Stomach (tissue), 19 donors: Measurements from ENCODE around the gene PAXIP1. TPM values are rescaled to one million over a fixed set of nuclear protein-coding genes. Genes with fewer than 3 reads are reported as not detected.
A peak's percentile ranks its signal among the peaks of the same experiment; 100 is the strongest.

Experiments
- DNase-seq, 2 donors: peaks; one replicate each; pipeline versions ENCODE4 v3.0.0 to v3.0.0-alpha.2; 2013 to 2019
- H3K27ac ChIP-seq, 5 donors: fragments of 200-600 bp in 4 of 5; sonication (generic) in 4 of 5; one replicate each; pipeline ENCODE4 v1.5.1; 2013 to 2019; ENCODE audit warnings: mild to moderate bottlenecking in 1 of 5, moderate library complexity in 1 of 5
- H3K27me3 ChIP-seq, 3 donors: fragments of 200-600 bp; sonication (generic); one replicate each; pipeline ENCODE4 v1.5.1; 2017 to 2019; ENCODE audit warnings: mixed run types in 1 of 3
- H3K36me3 ChIP-seq, 4 donors: fragments of 200-600 bp; sonication (generic); 1 replicate in 3 of 4; 2 replicates in 1 of 4; pipeline ENCODE4 v1.5.1; 2016 to 2019
- H3K4me1 ChIP-seq, 4 donors: fragments of 200-600 bp; sonication (generic); one replicate each; pipeline ENCODE4 v1.5.1; 2016 to 2019
- H3K4me3 ChIP-seq, 4 donors: fragments of 200-600 bp; sonication (generic) in 3 of 4; one replicate each; pipeline ENCODE4 v1.5.1; 2016 to 2019; ENCODE audit warnings: mild to moderate bottlenecking in 1 of 4
- H3K9me3 ChIP-seq, 4 donors: fragments of 200-600 bp; sonication (generic); one replicate each; pipeline ENCODE4 v1.5.1; 2016 to 2019
- EP300 ChIP-seq: sonication (generic); formaldehyde crosslinking; IDR thresholded peaks from one replicate; pipeline ENCODE4 v1.6.1; 2017; ENCODE audit warnings: antibody characterized with exemption
- POLR2A ChIP-seq, 4 donors: fragments of 450-650 bp; IDR thresholded peaks; one replicate each; pipeline ENCODE4 v1.6.1; 2016; ENCODE audit warnings: antibody characterized with exemption in 4 of 4, control low read depth in 2 of 4, mild to moderate bottlenecking in 1 of 4, moderate library complexity in 1 of 4
- POLR2AphosphoS5 ChIP-seq, 3 donors: sonication (generic); formaldehyde crosslinking; IDR thresholded peaks; one replicate each; pipeline ENCODE4 v1.6.1; 2016; ENCODE audit warnings: antibody characterized with exemption in 3 of 3
- whole genome bisulfite sequencing, 5 donors: extraction: QIAGEN DNeasy Blood & Tissue Kit in 3 of 5; methylation state at CpG; one replicate each; pipeline versions ENCODE4 v1.1.5 to v1.1.7; 2013 to 2018; 5-methylcytosine and 5-hydroxymethylcytosine counted together
- intact Hi-C: fragments of 100-400 bp; cut with DNase I; formaldehyde crosslinking; loops from one replicate; pipeline ENCODE4 v1.15.1; 2023; ENCODE audit warnings: low total_unique reads
- long read RNA-seq, 10 donors: transcript quantifications; one replicate each; lab custom pipeline, GENCODE V29; 2026
- polyA plus RNA-seq, 3 donors: library from polyadenylated mRNA; stranded (reverse); fragments of 200-250 nt; gene quantifications; one replicate each; pipeline ENCODE4 v1.2.3, GENCODE V29; 2013
- total RNA-seq, 5 donors: library from RNA; depleted of rRNA; stranded (reverse); fragments of >200 nt; gene quantifications; one replicate each; pipeline versions ENCODE4 v1.1.0 to v1.2.3, GENCODE V29; 2014 to 2016
- TF ChIP-seq, protein P1 (sequence below), 7 experiments: fragments of 450-650 bp in 4 of 7; fragments of 200-600 bp in 3 of 7; sonication (generic) in 3 of 7; IDR thresholded peaks; one replicate each; pipeline ENCODE4 v1.5.1; 2016 to 2019; ENCODE audit warnings: antibody characterized with exemption in 7 of 7, control low read depth in 2 of 7, mild to moderate bottlenecking in 1 of 7
- donor health status: healthy with polysubstance abuse.
- donor health status: Bipolar disorder and iron deficiency.
- donor health status: healthy.

PAXIP1 gene, protein sequence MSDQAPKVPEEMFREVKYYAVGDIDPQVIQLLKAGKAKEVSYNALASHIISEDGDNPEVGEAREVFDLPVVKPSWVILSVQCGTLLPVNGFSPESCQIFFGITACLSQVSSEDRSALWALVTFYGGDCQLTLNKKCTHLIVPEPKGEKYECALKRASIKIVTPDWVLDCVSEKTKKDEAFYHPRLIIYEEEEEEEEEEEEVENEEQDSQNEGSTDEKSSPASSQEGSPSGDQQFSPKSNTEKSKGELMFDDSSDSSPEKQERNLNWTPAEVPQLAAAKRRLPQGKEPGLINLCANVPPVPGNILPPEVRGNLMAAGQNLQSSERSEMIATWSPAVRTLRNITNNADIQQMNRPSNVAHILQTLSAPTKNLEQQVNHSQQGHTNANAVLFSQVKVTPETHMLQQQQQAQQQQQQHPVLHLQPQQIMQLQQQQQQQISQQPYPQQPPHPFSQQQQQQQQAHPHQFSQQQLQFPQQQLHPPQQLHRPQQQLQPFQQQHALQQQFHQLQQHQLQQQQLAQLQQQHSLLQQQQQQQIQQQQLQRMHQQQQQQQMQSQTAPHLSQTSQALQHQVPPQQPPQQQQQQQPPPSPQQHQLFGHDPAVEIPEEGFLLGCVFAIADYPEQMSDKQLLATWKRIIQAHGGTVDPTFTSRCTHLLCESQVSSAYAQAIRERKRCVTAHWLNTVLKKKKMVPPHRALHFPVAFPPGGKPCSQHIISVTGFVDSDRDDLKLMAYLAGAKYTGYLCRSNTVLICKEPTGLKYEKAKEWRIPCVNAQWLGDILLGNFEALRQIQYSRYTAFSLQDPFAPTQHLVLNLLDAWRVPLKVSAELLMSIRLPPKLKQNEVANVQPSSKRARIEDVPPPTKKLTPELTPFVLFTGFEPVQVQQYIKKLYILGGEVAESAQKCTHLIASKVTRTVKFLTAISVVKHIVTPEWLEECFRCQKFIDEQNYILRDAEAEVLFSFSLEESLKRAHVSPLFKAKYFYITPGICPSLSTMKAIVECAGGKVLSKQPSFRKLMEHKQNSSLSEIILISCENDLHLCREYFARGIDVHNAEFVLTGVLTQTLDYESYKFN
- total RNA-seq (10 to 100 TPM in 3 of 5 donors, 1 to 10 TPM in 1, under 1 TPM in 1; 0.87 to 24.1 (median 13.2) TPM), polyA plus RNA-seq (1 to 10 TPM; 3.5 to 4.9 (median 4.4) TPM)
- long read RNA-seq, donor 1, result 0 reads
- long read RNA-seq, donor 2, result 0 reads
- long read RNA-seq, donor 3, result 0 reads
- long read RNA-seq, donor 4, result 0 reads
- long read RNA-seq, donor 5, result 0 reads
- long read RNA-seq, donor 6, partial matches to known transcripts, result 0 of 1 reads
- long read RNA-seq, donor 6, other reads (novel, unspliced or antisense), result 0 of 1 reads
- long read RNA-seq, donor 7, partial matches to known transcripts, result 5 of 5 reads
- long read RNA-seq, donor 7, other reads (novel, unspliced or antisense), result 0 of 5 reads
- long read RNA-seq, donor 8, result 0 reads
- long read RNA-seq, donor 9, result 0 reads
- long read RNA-seq, donor 10, result 0 reads

DNA sequence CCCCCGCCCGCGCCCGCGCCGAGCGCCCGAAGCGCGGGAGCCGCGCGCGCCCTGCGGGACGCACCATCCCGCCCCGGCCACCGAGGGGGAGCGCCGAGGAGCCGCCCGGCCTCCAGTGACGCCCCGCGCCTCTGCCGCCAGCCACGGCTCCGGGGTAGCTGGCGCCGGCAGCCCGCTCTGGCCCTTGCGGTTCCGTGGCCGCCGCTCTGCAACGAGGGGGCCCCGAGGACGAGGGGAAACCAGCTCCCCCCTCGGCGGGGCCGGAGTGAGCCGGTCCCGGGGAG, at the start of gene PAXIP1:
Gene PAXIP1 (minus strand): TSS at position 33 of the 284 bp plus-strand sequence. CDS start 195 bp downstream, outside the sequence.
- Histone ChIP-seq H3K27me3 (no peaks in the 10 kb centered on the region), H3K36me3 (peaks cover 0 to 18% (median 16%) of the 10 kb centered on the region in 4 donors), H3K4me3 (peak within 1 kb of the TSS; percentile 86 to 99 (median 94)), H3K9me3 (no peaks in the 10 kb centered on the region), H3K4me1 (peaks cover 13 to 37% (median 25%) of the 10 kb centered on the region in 4 donors), H3K27ac (peak within 1 kb of the TSS; percentile 89 to 96 (median 95))
- intact Hi-C loops, result loop anchor here (10.0 kb wide), 1 partner anchor 78 kb away; no protein-coding TSS in a partner anchor
- DNase-seq, result peak; percentile 50 to 89
- TF ChIP-seq, protein P1, sequence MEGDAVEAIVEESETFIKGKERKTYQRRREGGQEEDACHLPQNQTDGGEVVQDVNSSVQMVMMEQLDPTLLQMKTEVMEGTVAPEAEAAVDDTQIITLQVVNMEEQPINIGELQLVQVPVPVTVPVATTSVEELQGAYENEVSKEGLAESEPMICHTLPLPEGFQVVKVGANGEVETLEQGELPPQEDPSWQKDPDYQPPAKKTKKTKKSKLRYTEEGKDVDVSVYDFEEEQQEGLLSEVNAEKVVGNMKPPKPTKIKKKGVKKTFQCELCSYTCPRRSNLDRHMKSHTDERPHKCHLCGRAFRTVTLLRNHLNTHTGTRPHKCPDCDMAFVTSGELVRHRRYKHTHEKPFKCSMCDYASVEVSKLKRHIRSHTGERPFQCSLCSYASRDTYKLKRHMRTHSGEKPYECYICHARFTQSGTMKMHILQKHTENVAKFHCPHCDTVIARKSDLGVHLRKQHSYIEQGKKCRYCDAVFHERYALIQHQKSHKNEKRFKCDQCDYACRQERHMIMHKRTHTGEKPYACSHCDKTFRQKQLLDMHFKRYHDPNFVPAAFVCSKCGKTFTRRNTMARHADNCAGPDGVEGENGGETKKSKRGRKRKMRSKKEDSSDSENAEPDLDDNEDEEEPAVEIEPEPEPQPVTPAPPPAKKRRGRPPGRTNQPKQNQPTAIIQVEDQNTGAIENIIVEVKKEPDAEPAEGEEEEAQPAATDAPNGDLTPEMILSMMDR (IDR thresholded peaks at IDR 0.05), result peak in 1 of 7 experiments; percentile 5
- no peak for TF ChIP-seq POLR2AphosphoS5 (IDR thresholded peaks at IDR 0.05)
- 0 to 1% (median 0%) methylated on average over 12 to 44 of the region's 44 CpGs; no CpG with 5 or more reads in 1 of the 5 donors for WGBS, 5 donors

- no peak for DNase-seq
- Histone ChIP-seq H3K4me1 (no peaks in the 10 kb centered on the region), H3K27ac (no peak overlapping the region), H3K4me3 (no peak overlapping the region), H3K36me3 (no peaks in the 10 kb centered on the region), H3K9me3 (no peaks in the 10 kb centered on the region), H3K27me3 (no peaks in the 10 kb centered on the region)
- intact Hi-C loops, result no loop called here
- 84 to 95% (median 89%) methylated on average over 4 of the region's 4 CpGs for WGBS, 5 donors
- TF ChIP-seq POLR2A (IDR thresholded peaks at IDR 0.05) (no peak), POLR2AphosphoS5 (IDR thresholded peaks at IDR 0.05) (no peak), EP300 (no peak)
- TF ChIP-seq, protein P1 (IDR thresholded peaks at IDR 0.05), result no peak
Observed at GRCh38 chr7:155051355-155051754, 48.4 kb upstream of the PAXIP1 start.

DNA sequence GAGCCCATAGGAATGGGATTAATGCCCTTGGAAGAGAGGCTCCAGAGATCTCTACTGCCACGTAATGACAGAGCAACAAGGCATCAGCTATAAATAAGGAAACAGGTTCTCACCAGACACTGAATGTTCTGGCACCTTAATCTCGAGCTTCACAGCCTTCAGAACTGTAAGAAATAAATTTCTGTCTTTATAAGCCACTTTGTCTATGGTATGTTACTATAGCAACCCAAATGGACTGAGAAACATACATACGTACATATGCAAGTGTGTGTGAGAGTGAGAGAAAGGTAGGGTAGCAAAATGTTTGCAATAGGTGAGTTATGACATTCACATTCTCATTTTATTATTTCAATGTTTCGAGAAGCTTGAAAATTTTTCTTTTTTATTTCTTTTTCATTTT, 45.1 kb upstream of the PAXIP1 start:
- no peaks in the 10 kb centered on the region for H3K9me3 ChIP-seq
- no peaks in the 10 kb centered on the region for H3K4me1 ChIP-seq
- WGBS, 5 donors, result 49 to 64% (median 59%) methylated on average over 4 of the region's 4 CpGs
- H3K36me3 ChIP-seq, result no peaks in the 10 kb centered on the region
- H3K4me3 ChIP-seq, result no peak overlapping the region
- intact Hi-C loops, result no loop called here
- H3K27me3 ChIP-seq, result no peaks in the 10 kb centered on the region
- no peak for DNase-seq
- H3K27ac ChIP-seq, result no peak overlapping the region
- TF ChIP-seq POLR2AphosphoS5 (IDR thresholded peaks at IDR 0.05) (no peak), EP300 (no peak), POLR2A (IDR thresholded peaks at IDR 0.05) (no peak)
- TF ChIP-seq, protein P1 (IDR thresholded peaks at IDR 0.05), result no peak
